Activated B cell treated with CpG ODN at 0.5 μM for 24 hours (primary cell): Measurements from ENCODE around the gene CLCN1. TPM values are rescaled to one million over a fixed set of nuclear protein-coding genes. Genes with fewer than 3 reads are reported as not detected.
A peak's percentile ranks its signal among the peaks of the same experiment; 100 is the strongest.

Experiments used
- ATAC-seq: fragments of 200-7000 bp; cut with Tn5 transposase; one replicate; pipeline ENCODE4 v1.10.0; 2021; ENCODE audit warnings: low read depth, mild to moderate bottlenecking, moderate library complexity
- CTCF ChIA-PET: fragments of 350-600 bp; sonication (Branson Sonifier 250); formaldehyde crosslinking; loops from one replicate; lab custom pipeline; 2021; ENCODE audit warnings: antibody characterized with exemption; lab: Charles Lee
- POLR2A ChIA-PET: fragments of 350-600 bp; sonication (Branson Sonifier 250); formaldehyde crosslinking; loops from one replicate; lab custom pipeline; 2021; ENCODE audit warnings: antibody characterized with exemption; lab: Charles Lee
- DNase-seq: peaks from one replicate; pipeline ENCODE4 v3.0.0; 2022
- H3K27ac Mint-ChIP-seq: one replicate; pipeline ENCODE4 v1.8.0; 2020; ENCODE audit warnings: mixed read lengths
- H3K27me3 Mint-ChIP-seq: one replicate; pipeline ENCODE4 v1.8.0; 2021; ENCODE audit warnings: mixed read lengths
- H3K36me3 Mint-ChIP-seq: one replicate; pipeline ENCODE4 v1.8.0; 2021; ENCODE audit warnings: low read depth, mixed read lengths
- H3K4me1 Mint-ChIP-seq: one replicate; pipeline ENCODE4 v1.8.0; 2021; ENCODE audit warnings: mixed read lengths
- H3K4me3 Mint-ChIP-seq: one replicate; pipeline ENCODE4 v1.8.0; 2020; ENCODE audit warnings: mild to moderate bottlenecking, mixed read lengths
- H3K9me3 Mint-ChIP-seq: one replicate; pipeline ENCODE4 v1.8.0; 2020; ENCODE audit warnings: mixed read lengths
- intact Hi-C: fragments of 100-400 bp; cut with micrococcal nuclease; formaldehyde crosslinking; loops from one replicate; pipeline ENCODE4 v1.15.1; 2024
- total RNA-seq: library from RNA; stranded (reverse); gene quantifications from 2 replicates; pipeline ENCODE4 v1.2.3, GENCODE V29; 2022
- TF ChIP-seq, protein P1 (sequence below): fragments of 200-600 bp; IDR thresholded peaks from one replicate; pipeline ENCODE4 v1.8.0; 2022; ENCODE audit warnings: antibody characterized with exemption, mild to moderate bottlenecking

CLCN1 gene
- total RNA-seq, 1 donor from 2014 or later = not detected

DNA sequence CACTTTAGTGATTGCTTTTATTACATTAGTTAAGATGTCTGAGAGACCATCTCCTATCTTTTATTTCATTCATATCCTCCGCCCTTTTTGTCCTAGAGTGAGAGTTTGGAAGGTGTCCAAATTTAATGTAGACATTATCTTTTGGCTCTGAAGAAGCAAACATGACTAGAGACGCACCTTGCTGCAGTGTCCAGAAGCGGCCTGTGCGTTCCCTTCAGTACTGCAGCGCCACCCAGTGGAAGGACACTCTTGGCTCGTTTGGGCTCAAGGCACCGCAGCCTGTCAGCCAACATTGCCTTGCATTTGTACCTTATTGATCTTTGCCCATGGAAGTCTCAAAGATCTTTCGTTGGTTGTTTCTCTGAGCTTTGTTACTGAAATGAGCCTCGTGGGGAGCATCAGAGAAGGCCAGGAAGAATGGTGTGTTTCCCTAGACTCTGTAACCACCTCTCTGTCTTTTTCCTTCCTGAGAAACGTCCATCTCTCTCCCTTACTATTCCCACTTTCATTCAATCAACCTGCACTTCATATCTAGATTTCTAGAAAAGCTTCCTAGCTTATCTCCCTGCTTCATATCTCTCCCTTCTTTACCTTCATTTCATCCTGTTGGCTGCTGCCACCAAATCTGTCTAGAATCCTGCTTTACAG is 10.4 kb upstream of the CLCN1 start:
- intact Hi-C loops = loop anchor here (1.0 to 5.0 kb wide), 4 partner anchors 17 to 112 kb away; partner anchors contain the start of gene CASP2
- TF ChIP-seq, protein P1, sequence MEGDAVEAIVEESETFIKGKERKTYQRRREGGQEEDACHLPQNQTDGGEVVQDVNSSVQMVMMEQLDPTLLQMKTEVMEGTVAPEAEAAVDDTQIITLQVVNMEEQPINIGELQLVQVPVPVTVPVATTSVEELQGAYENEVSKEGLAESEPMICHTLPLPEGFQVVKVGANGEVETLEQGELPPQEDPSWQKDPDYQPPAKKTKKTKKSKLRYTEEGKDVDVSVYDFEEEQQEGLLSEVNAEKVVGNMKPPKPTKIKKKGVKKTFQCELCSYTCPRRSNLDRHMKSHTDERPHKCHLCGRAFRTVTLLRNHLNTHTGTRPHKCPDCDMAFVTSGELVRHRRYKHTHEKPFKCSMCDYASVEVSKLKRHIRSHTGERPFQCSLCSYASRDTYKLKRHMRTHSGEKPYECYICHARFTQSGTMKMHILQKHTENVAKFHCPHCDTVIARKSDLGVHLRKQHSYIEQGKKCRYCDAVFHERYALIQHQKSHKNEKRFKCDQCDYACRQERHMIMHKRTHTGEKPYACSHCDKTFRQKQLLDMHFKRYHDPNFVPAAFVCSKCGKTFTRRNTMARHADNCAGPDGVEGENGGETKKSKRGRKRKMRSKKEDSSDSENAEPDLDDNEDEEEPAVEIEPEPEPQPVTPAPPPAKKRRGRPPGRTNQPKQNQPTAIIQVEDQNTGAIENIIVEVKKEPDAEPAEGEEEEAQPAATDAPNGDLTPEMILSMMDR = no peak
- no peaks in the 10 kb centered on the region for H3K27me3 Mint-ChIP-seq
- H3K4me3 Mint-ChIP-seq = no peak overlapping the region
- H3K27ac Mint-ChIP-seq = no peak overlapping the region
- ChIA-PET CTCF (interaction anchor here (1.4 to 3.8 kb wide), 2 partner anchors 17 to 65 kb away, joined by 3 to 37 read pairs; partner anchors contain the start of gene CASP2), POLR2A (no interaction called here)
- DNase-seq (peak; percentile 24), ATAC-seq (peak; percentile 65)
- H3K9me3 Mint-ChIP-seq = no peaks in the 10 kb centered on the region
- H3K36me3 Mint-ChIP-seq = peaks cover 82% of the 10 kb centered on the region
- peaks cover 17% of the 10 kb centered on the region for H3K4me1 Mint-ChIP-seq

DNA sequence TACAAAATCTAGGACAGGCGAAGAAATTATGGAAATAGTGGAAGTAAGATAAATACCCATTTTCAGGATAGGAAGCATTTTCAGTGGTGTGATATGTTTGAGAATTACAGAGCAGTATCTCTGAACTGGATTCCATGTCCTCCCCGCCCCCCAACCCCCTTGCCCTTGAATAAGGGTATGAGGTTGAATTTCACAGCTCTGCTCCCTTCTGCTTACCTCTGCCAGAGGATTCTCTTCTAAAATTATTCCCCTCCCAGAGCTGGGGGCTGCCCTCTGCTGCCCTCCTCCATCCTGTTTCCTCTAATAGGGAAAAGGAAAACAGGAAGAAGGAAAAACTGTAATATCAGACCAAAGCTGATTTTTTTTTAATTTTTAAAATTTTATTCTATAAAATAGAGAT is 7.3 kb upstream of the CLCN1 start:
- CTCF ChIA-PET = interaction anchor here (1.0 kb wide), 1 partner anchor 68 kb away, joined by 5 read pairs; no protein-coding TSS in a partner anchor
- Mint-ChIP-seq H3K36me3 (peaks cover 54% of the 10 kb centered on the region), H3K27ac (no peak overlapping the region), H3K9me3 (no peaks in the 10 kb centered on the region), H3K27me3 (no peaks in the 10 kb centered on the region), H3K4me1 (peaks cover 11% of the 10 kb centered on the region), H3K4me3 (no peak overlapping the region)
- POLR2A ChIA-PET = interaction anchor here (0.6 to 1.2 kb wide), 3 partner anchors 10 to 95 kb away, joined by 3 to 5 read pairs (median 4); partner anchors contain the start of gene CASP2
- DNase-seq = no peak
- TF ChIP-seq, protein P1 = no peak
- no peak for ATAC-seq
- intact Hi-C loops = loop anchor here (5.0 kb wide), 2 partner anchors 39 to 109 kb away; no protein-coding TSS in a partner anchor

DNA sequence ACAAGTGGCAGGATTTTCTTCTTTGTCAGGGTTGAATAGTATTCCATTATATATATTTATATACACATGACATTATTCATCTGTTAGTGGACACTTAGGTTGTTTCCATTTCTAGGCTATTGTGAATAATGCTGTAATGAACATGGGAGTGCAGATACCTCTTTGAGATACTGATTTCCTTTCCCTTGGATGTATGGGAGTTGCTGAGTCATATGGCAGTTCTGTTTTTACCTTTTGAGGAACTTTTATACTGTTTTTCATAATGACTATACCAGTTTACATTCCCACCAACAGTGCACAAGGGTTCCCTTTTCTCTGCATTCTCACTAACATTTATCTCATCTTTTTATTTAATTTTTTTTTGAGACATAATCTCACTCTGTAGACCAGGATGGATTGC is 1.8 kb upstream of the CLCN1 start:
- TF ChIP-seq, protein P1 = no peak
- peaks cover 9% of the 10 kb centered on the region for H3K4me1 Mint-ChIP-seq
- POLR2A ChIA-PET = no interaction called here
- intact Hi-C loops = no loop called here
- DNase-seq (no peak), ATAC-seq (no peak)
- no peak overlapping the region for H3K27ac Mint-ChIP-seq
- no peaks in the 10 kb centered on the region for H3K9me3 Mint-ChIP-seq
- no peaks in the 10 kb centered on the region for H3K27me3 Mint-ChIP-seq
- CTCF ChIA-PET = no interaction called here
- H3K4me3 Mint-ChIP-seq = no peak overlapping the region
- H3K36me3 Mint-ChIP-seq = peaks cover 6% of the 10 kb centered on the region

- POLR2A ChIA-PET = no interaction called here
- H3K4me1 Mint-ChIP-seq = no peaks in the 10 kb centered on the region
- no peaks in the 10 kb centered on the region for H3K9me3 Mint-ChIP-seq
- DNase-seq (no peak), ATAC-seq (no peak)
- TF ChIP-seq, protein P1 = no peak
- CTCF ChIA-PET = no interaction called here
- H3K27me3 Mint-ChIP-seq = no peaks in the 10 kb centered on the region
- no peak overlapping the region for H3K4me3 Mint-ChIP-seq
- intact Hi-C loops = no loop called here
- no peaks in the 10 kb centered on the region for H3K36me3 Mint-ChIP-seq
- H3K27ac Mint-ChIP-seq = no peak overlapping the region
Observed at GRCh38 chr7:143316492-143316891, 581 bp downstream of the CLCN1 start.

GRCh38 chr7:143318661-143319060 is 2.8 kb downstream of the CLCN1 start:
- Mint-ChIP-seq H3K4me3 (no peak overlapping the region), H3K4me1 (no peaks in the 10 kb centered on the region), H3K9me3 (no peaks in the 10 kb centered on the region), H3K27ac (no peak overlapping the region), H3K36me3 (no peaks in the 10 kb centered on the region), H3K27me3 (no peaks in the 10 kb centered on the region)
- intact Hi-C loops = no loop called here
- ChIA-PET POLR2A (interaction anchor here (0.8 kb wide), 1 partner anchor 10 kb away, joined by 4 read pairs; no protein-coding TSS in a partner anchor), CTCF (interaction anchor here (1.8 kb wide), 1 partner anchor 78 kb away, joined by 4 read pairs; no protein-coding TSS in a partner anchor)
- ATAC-seq = no peak
- TF ChIP-seq, protein P1 = no peak
- no peak for DNase-seq
